NCI-H1417 (cell line): ENCODE results near the gene RXFP4.
A peak's percentile ranks its signal among the peaks of the same experiment; 100 is the strongest.
"Not testable (repeated sequence)": the region's sequence is repeated elsewhere in the genome, so short reads cannot be mapped to it uniquely, and the experiment has no call there.

ENCODE experiments used
- DNase-seq, 3 experiments: peaks; one replicate each; lab custom pipeline; 2025; lab: John Stamatoyannopoulos, UW

The RXFP4 gene

DNA sequence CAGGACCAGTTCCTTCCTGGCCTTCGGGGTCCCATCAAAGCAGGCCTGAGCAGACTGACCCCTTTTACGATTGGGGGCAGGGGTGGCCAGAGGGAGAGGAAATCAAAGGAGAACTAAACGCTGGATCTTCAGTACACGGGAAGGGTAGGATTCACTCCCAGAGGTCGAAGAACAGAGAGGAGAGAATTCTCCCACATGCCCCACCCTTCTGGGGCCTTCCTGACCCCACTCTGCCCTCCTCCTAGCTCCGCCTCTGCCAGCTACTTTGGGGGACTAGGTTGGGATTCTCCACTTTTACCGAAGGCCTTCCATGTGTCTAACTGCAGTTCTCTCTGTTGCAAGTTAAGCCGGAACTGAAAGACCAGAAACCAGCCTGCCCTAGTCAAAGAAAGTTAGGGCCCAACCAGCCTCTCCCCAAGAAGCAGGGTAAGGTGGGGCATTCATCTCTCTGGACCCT, 37.6 kb downstream of the RXFP4 start:
- no peak for DNase-seq

DNA sequence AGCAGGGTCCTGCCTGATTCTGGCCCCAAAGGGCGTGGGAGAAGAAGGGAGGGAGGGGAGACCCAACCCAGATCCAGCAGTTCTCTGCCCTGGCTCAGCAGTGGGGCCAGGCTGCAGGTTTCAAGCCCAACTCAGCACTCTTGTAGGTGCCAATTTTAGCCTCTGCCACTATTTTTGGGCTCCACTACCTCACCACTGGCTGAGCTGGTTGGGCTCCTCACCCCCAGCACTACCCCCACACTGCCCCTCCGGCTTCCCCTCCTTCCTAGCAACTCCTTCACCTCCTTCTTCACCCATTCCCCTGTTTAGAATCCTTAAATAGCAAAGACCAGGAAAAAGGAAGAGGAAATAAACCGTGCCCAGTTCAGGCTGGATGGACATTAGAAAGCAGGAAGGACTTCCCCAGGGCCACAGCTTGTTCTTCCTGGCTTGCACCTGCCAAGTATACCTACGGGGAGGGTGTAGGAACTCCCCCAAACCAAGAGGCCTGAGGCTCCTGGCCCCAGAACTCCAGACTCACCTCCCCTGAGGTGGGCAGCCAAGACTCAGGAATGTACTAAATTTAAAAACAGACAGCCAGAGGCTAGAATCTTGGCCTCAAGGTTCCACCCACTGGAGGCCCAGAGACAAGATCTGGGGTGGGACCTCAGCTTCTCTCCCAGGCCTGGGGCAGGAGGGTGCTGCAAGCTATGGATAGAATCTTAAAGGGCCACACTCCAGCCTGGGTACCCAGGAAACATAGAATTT, 38.3 kb downstream of the RXFP4 start:
- DNase-seq, result no peak

- no peak for DNase-seq
These were observed 40.0 kb downstream of the RXFP4 start for GRCh38 chr1:155981266-155982088.

DNA sequence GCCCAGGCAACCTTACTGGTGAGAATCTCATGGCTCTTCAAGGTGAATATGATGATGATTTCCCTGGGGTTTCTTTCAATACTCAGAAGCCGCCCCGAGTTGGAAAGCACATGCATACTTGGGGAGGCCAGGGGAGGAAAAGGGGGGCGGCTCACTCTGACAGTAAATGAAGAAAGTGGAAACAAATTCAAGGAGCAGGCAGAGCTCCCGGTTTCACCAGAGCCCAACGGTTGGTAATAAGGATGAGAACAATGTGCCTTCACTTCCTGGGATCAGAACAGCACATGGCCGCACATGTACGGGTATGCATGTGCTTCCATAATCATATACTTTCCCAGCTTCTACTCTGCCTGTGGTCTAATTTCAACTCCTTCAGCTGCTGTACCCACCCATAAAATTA, 40.7 kb downstream of the RXFP4 start:
- DNase-seq, result no peak

DNA sequence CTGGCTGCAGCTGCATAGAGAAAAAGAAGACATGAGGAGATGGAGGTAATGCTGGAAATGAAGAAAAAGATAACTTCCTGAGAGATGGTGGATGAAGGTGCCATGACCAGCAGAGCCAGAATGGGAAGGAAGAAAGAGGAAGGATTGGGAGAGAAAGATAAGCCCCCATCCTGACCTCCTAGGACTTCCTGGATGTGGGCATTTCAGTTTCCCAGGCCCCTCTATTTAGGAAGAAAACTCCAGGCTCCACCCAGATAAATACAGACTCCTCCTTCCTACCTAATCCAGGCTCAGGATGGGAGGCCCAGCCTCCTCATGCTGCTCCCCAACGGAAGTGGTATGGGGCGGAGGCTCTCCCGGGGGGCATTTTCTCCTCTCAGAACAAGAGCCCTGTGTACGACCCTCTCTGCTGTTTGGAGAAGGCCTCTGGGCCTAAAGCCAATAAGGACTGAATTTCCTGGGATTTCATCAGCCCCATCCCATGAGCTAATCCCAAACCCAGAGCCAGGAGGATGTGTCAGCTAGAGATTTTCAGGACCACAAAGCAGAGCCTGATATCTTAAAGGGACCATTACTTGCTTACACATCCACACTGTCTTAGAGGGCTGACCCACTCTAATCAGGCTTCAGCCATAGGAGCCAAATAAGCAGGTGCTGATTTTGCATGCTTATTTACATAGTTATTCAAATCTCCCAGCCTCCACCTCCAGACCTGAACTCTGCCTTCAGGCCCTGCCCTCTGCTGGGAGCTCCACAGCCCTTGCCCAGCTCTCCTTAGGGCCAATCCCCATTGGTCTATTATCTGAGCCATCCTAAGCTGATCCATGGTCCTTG, 42.0 kb downstream of the RXFP4 start:
- DNase-seq, result peak in 1 of 3 experiments; percentile 32

- peak; percentile 37 to 96 (median 71) for DNase-seq
These were observed 42.9 kb downstream of the RXFP4 start for GRCh38 chr1:155984341-155984740.

DNA sequence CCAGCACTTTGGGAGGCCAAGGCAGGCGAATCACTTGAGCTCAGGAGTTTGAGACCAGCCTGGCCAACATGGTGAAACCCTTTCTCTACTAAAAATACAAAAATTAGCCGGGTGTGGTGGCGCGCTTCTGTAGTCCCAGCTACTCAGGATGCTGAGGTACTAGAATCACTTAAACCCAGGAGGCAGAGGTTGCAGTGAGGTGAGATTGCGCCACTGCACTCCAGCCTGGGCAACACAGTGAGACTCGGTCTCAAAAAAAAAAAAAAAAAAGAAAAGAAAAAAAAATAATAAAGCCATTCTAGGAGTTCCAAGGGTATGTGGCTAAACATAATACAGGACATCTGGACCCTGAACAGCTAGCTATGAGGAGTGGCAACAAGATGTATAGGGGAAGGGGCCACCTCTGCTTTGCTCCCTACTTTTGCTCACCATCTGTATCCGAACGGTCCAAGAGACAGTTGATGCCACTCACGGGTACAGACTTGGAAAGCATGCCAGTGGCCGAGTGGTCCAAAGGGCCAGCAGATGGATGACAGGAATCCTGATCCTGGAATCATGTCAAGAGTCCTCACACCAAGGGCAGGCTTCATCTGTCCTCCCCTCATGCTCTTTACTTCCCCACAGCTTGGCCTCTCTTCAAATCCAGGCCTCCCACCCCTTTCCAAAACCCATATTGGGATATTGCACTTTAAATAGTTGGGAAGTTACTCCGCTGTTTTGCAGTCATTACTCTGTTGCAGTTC, 43.6 kb downstream of the RXFP4 start:
- not testable (repeated sequence) for DNase-seq

DNA sequence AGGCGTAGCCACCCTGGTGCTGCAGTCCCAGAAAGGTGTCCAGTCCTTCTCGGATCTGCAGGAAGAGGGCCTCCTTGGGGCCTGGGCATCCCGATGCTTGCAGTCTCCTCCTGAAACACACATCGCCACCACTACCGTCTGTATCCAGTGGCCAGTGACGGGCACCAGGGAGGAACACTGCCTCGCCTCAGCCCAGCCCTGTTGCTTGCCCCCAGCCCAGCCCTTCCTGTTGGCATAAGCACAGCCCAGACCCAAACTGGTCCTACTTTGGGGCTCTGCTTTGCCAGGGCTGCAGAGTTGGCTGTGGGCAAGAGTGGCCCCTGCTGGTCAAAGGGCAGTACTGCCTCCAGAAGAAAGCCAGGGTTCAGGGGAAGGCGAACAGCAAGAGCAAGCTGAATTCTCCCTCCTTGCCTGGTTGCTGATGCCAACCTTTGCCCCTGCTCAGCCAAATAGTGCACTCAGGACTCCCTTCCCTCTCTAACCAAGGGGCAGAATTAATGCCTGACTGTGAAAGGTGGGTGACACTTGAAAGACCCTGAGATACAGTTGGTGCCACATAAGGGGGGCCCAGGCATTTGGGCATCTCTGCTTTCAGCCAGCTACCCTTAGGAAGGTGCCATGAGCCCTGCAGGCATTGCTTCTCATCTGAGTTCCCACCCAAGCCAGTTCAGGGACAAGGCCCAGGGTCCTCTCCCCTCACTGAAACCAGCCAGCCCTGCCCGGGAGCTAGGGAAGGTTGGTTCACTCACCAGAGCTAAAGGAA, 48.0 kb downstream of the RXFP4 start:
- DNase-seq, result peak; percentile 59 to 81 (median 79)

GRCh38 chr1:155990005-155990739, 48.7 kb downstream of the RXFP4 start:
- DNase-seq, result no peak
